GM23248 (cell line): Measurements from ENCODE around the gene LRP6.

Source experiments
- EZH2 ChIP-seq: fragments of 200-600 bp; sonication (generic); IDR thresholded peaks from 2 replicates; pipeline ENCODE4 v1.6.1; 2018; ENCODE audit warnings: antibody characterized with exemption, mild to moderate bottlenecking; ENCODE audit not compliant: insufficient read depth, poor library complexity, severe bottlenecking
- EZH2phosphoT487 ChIP-seq: fragments of 200-600 bp; sonication (generic); IDR thresholded peaks from 2 replicates; pipeline ENCODE4 v1.6.1; 2018; ENCODE audit warnings: antibody characterized with exemption, moderate library complexity, mild to moderate bottlenecking, low read depth; ENCODE audit not compliant: insufficient read depth

DNA sequence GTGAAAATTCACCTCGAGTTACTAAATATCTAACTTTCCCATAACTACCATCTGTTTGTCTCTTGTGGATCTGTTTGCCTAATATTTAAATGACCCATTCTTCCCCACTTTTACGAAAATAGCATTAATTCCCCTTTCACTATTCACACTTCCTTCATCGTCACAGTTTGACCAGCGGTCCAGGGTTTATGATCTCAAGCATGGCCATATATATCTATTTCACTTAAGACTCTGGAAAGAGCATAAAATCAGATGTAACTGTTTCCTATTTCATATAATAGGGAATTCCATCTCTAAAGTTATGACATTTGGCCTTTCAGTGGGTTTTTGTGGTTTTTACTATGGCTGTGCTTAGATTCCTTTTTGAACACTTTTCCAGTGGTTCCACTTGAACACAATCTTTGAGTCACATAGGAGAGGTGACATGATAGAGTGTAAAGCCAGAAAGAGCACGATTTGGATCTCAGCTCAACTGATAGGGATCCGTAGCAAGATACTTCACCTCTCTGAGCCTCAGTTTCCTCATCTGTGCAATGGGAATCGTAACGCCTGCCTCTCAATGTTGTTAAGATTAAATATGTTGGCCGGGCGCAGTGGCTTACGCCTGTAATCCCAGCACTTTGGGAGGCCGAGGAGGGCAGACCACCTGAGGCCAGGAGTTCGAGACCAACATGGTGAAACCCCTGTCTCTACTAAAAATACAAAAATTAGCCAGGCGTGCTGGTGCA, 196.9 kb downstream of the LRP6 start:
- no peak for TF ChIP-seq EZH2phosphoT487
- no peak for TF ChIP-seq EZH2
